SK-MEL-5 (cell line): ENCODE measurements around the gene GRHPR. TPM values are rescaled to one million over a fixed set of nuclear protein-coding genes. Genes with fewer than 3 reads are reported as not detected.

Source experiments
- DNase-seq: peaks from one replicate; pipeline ENCODE4 v3.0.0-alpha.2; 2016; ENCODE audit warnings: low read depth, low spot score
- in situ Hi-C: cut with HindIII; loops from 2 replicates; pipeline ENCODE4 v1.10.0; 2016; ENCODE audit warnings: low sequenced_read_pairs, high pct_unique_total_duplicates, low pct_unique_long_range_greater_than_20kb
- polyA plus RNA-seq, 2 experiments: library from polyadenylated mRNA; depleted of rRNA; stranded (reverse); fragments of >200 nt; gene quantifications; 2 replicates each; pipeline ENCODE4 v1.2.3, GENCODE V29; 2015
- total RNA-seq: library from RNA; depleted of rRNA; stranded (reverse); fragments of >200 nt; shearing (Covaris generic); gene quantifications from 2 replicates; pipeline ENCODE4 v1.2.3, GENCODE V29; 2014; rRNA removed

GRHPR gene
- 139 and 142 TPM in 2 replicates for total RNA-seq
- polyA plus RNA-seq (2015; cell fraction: cytosol; rRNA removed): 155 and 180 TPM in 2 replicates
- 126 and 159 TPM in 2 replicates for polyA plus RNA-seq (2015; cell fraction: nucleus; rRNA removed)

DNA sequence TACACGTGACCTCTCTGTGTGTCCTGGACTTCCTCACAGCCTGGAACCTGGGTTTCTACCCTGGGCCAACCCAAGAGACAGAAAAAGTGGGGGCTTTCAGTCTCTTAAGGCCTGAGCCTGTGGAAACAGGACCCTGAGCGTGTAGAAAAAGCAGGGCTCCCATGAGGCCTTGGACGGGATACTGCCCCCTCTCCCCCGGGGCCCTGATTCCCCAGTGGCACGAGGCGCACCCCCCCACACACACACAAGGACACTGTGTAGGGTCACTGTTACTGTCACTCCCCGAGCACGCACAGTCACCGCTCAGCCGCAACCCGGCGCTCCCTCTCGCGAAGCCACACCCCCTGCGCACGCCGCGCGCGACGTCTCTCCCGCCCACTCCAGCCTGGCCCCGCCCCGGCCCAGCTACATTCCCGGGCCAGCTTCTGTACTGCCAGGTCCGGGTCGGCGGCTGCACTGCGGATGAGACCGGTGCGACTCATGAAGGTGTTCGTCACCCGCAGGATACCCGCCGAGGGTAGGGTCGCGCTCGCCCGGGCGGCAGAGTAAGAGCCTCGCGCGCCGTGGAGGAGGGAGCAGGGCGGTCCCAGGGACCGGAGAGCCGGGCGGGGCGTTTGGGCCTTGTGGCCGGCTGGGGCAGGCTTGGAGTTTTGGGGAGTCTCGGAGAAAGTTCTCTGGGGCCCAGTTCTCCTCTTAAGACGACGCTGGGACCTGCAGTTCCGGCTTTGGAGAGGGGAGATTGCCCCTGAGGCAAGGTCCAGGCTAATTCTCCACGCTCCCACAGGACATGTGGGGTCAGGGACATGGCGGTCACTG, at the start of gene GRHPR:
TSS of gene GRHPR (plus strand) at position 408 of the 816 bp plus-strand sequence. CDS start at position 463, 55 bp downstream.
- in situ Hi-C loops: no loop called here
- peak; percentile 65 for DNase-seq

GRCh38 chr9:37372839-37373238, 49.7 kb upstream of the GRHPR start:
- in situ Hi-C loops: no loop called here
- DNase-seq: no peak

GRCh38 chr9:37373621-37374020, 48.9 kb upstream of the GRHPR start:
- DNase-seq: no peak
- in situ Hi-C loops: no loop called here

DNA sequence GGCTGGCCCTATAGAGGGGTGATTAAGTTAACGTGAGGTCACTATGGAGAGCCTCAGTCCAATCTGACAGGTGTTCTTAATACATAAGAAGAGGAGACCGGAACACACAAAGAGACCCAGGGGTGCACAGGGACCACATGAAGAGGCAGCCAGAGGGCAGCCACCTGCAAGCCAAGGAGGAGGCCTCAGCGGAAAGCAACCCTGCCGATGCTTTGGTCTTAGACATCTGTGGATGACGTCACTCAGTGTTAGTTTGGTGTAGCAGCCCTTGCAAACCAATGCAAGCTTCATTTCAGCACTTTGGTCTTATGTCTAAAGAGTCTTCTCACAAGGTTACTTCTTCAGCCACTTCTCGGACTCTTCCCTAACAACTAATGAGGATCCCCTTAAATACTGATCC, 47.6 kb upstream of the GRHPR start:
- in situ Hi-C loops: no loop called here
- DNase-seq: no peak

DNA sequence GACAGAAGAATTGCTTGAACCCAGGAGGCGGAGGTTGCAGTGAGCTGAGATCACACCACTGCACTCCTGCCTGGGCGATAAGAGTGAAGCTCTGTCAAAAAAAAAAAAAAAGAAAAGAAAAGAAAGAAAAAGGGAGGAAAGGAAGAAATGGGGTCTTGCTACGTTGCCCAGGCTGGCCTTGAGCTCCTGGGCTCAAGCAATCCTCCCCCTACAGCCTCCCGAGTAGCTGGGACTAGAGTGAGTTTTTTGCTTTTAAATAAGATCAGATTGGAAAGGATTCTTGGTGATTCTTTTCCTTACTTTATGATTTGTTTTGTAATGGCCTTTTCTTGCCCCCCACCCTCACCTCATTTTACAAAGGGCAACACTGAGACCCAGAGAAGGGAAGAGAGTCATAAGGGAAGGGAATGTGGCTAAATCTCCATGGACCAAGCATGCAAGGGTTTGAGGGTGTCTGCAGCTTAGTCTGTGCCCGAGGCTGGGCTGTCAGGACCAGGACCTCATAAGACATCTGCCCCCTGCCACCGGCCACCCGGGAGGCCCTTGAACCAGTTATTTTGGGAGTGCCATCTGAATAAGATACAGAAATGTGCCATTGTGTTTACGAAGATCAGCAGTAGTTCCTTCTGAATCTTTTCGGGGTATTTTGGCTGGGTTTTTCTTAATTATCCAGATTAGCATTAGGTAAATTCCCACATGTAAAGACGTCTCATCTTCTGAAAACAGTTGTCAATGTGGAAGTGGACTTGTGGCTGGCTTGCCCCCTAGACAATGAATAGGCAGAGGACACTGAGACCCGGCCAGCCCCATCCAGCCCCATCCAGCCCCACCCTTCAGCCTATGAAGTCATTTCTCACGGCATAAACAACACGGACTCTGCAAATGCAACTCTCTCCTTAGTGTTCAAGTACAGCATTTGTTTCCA, 44.5 kb upstream of the GRHPR start:
- in situ Hi-C loops: no loop called here
- no peak for DNase-seq

DNA sequence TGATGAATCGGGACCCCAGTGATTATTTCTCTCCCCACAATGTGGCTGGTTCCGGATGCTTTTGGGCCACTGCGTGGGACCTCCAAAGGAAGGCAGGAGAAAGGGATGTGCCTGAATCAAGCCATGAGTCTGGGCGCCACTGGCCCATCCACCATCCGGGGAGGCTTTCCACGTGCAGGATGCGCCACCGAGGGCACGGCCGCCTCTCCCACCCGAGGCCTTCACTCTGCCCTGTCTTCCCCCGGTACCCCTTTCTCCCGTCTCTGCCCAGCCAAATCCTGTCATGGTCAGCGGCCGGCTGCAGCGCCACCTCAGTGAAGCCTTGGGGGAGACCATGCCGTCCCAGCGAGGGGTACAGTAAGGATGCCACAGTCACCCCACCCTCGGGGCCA, 43.9 kb upstream of the GRHPR start:
- in situ Hi-C loops: no loop called here
- DNase-seq: no peak

DNA sequence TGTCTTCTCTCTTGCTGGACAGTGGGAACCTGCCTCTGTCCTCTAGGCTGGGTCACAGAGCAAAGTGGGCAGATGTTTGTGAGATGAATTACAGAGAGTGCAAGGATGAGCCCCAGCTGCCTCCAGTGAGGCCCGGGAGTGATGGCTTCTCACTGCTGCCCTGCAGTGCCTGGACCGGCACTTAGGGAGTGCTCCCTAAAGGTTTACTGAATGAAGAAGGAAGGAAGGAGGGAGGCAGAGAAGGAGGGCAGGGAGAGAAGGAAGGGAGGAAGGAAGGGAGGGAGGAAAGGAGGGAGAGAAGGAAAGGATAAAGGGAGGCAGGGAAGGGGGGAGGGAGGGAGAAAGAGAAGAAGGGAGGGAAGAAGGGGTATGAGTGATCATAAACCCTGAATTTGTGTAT, 42.7 kb upstream of the GRHPR start:
- in situ Hi-C loops: no loop called here
- no peak for DNase-seq

DNA sequence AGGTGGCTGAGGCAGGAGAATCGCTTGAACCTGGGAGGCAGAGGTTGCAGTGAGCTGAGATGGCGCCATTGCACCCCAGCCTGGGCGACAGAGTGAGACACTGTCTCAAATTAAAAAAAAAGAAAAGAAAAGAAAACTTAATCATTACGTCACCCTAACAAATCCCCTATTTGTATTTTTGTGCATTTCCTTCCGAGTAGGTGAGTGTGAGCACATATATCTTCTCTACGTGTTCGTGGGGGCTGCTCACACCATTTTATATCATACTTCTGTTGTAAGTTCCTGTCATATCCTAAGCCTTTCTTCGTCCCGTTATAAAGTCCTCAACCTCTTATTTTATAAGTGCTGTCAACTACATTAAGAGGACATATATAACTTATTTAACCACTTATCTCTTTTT, 41.9 kb upstream of the GRHPR start:
- no peak for DNase-seq
- in situ Hi-C loops: no loop called here

GRCh38 chr9:37381094-37381741, 41.3 kb upstream of the GRHPR start:
- no peak for DNase-seq
- in situ Hi-C loops: no loop called here

- DNase-seq: no peak
- in situ Hi-C loops: no loop called here
These were observed 40.1 kb upstream of the GRHPR start for GRCh38 chr9:37382161-37382981.

DNA sequence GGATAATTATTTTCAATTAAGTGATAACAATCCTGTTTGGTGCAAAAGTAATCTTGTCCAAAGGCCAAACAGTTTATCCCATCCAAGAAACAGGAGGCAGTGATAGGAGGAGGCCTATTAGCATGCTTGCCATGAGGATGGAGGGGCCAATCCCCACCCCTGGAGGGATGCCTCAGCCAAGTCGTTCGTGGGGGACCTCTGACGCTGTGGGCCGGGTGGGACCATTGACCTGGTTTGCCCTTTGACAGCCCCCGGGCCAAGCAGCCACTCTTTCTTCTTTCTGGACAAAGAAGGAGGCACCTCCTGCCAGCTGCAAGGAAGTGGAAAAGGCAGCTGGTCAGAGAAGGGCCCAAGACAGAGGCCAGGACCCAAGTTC, 39.5 kb upstream of the GRHPR start:
- in situ Hi-C loops: no loop called here
- DNase-seq: no peak

GRCh38 chr9:37383393-37383792, 39.1 kb upstream of the GRHPR start:
- DNase-seq: no peak
- in situ Hi-C loops: no loop called here

GRCh38 chr9:37383876-37384746, 38.4 kb upstream of the GRHPR start:
- DNase-seq: no peak
- in situ Hi-C loops: no loop called here

DNA sequence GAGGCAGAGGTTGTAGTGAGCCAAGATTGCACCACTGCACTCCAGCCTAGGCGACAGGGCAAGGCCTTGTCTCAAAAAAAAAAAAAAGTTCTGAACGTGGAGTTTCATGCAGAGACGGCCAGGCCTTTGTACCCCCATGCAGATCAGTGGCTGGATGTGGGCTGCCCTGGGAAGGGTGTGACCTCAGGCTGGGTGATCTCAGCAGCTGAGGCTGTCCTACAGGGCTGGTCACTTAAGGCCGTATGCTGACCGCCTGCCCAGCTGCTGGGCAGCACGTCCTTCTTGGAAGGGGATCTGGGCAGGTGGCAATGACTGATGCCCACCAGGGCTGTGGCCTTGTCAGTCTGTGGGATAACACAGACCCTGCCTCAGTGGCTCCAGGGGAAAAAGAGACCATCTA, 37.2 kb upstream of the GRHPR start:
- in situ Hi-C loops: no loop called here
- DNase-seq: no peak

GRCh38 chr9:37386988-37387387, 35.5 kb upstream of the GRHPR start:
- peak; percentile 12 for DNase-seq
- in situ Hi-C loops: no loop called here

DNA sequence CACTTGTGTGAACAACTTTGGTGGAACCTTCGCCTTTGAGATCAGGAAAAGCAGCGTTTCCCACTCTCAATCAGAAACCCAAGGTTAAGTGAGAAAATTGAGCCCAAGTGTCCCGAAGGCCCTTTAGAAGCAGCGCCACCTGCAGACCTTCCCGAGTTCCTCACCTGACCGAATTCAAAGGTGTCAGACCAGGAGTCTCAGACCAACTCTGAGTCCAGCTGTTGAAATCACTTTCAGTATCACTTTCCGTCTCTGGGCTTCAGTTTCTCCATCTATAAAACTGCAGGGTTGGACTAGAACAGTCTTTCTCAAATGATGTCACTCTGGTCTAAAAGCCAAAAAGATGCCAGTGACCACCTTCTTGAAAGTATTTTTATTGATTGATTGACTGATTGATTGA, 31.7 kb upstream of the GRHPR start:
- peak; percentile 26 for DNase-seq
- in situ Hi-C loops: no loop called here
